HepG2 (cell line): ENCODE measurements around the gene TPSD1. TPM values are rescaled to one million over a fixed set of nuclear protein-coding genes. Genes with fewer than 3 reads are reported as not detected.

Experiments
- ATF3 ChIP-seq: sonication (generic); formaldehyde crosslinking; IDR thresholded peaks from 2 replicates; pipeline ENCODE4 v1.4.0; 2020; ENCODE audit warnings: missing genetic modification reagents
- ATF6 ChIP-seq: sonication (generic); formaldehyde crosslinking; conservative IDR thresholded peaks from 2 replicates; pipeline ENCODE4 v1.4.0; 2020; ENCODE audit warnings: missing genetic modification reagents
- CBFB ChIP-seq: sonication (generic); formaldehyde crosslinking; IDR thresholded peaks from 2 replicates; pipeline ENCODE4 v1.4.0; 2020; ENCODE audit warnings: missing genetic modification reagents
- FLYWCH1 ChIP-seq: sonication (generic); formaldehyde crosslinking; IDR thresholded peaks from 2 replicates; pipeline ENCODE4 v1.8.1; 2023; ENCODE audit warnings: mild to moderate bottlenecking, missing genetic modification reagents
- KLF9 ChIP-seq: IDR thresholded peaks from 2 replicates; pipeline ENCODE4 v1.6.1; 2016; ENCODE audit warnings: low read depth
- MAX ChIP-seq: IDR thresholded peaks from 2 replicates; pipeline ENCODE4 v1.6.1; 2012; ENCODE audit warnings: inconsistent platforms
- MYNN ChIP-seq: sonication (generic); formaldehyde crosslinking; IDR thresholded peaks from 2 replicates; pipeline ENCODE4 v1.4.0; 2020; ENCODE audit warnings: mild to moderate bottlenecking, low read depth, missing genetic modification reagents
- RFX5 ChIP-seq: IDR thresholded peaks from 2 replicates; pipeline ENCODE4 v1.6.1; 2011; ENCODE audit warnings: low read depth, low read length, improper control_type of control experiment
- SNAPC2 ChIP-seq: sonication (generic); formaldehyde crosslinking; IDR thresholded peaks from 2 replicates; pipeline ENCODE4 v1.8.1; 2022; ENCODE audit warnings: mild to moderate bottlenecking, missing genetic modification reagents
- SRSF1 ChIP-seq: fragments of 200-400 bp; formaldehyde crosslinking; optimal IDR thresholded peaks from 2 replicates; pipeline ENCODE3; 2017; ENCODE audit warnings: mild to moderate bottlenecking, low read depth, low read length, moderate library complexity
- TAF15 ChIP-seq: fragments of 200-400 bp; formaldehyde crosslinking; IDR thresholded peaks from one replicate; pipeline ENCODE4 v1.6.1; 2018; ENCODE audit warnings: mild to moderate bottlenecking, low read depth, low read length; ENCODE audit not compliant: poor library complexity, severe bottlenecking
- ZBED4 ChIP-seq: sonication (generic); formaldehyde crosslinking; IDR thresholded peaks from 2 replicates; pipeline ENCODE4 v1.4.0; 2020; ENCODE audit warnings: missing genetic modification reagents, borderline replicate concordance
- ZNF512 ChIP-seq: sonication (generic); formaldehyde crosslinking; IDR thresholded peaks from 2 replicates; pipeline ENCODE4 v1.4.0; 2020; ENCODE audit warnings: mild to moderate bottlenecking, missing genetic modification reagents
- ZNF724P ChIP-seq: sonication (generic); formaldehyde crosslinking; IDR thresholded peaks from 2 replicates; pipeline ENCODE4 v1.8.0; 2022; ENCODE audit warnings: missing genetic modification reagents, borderline replicate concordance
- ZNF749 ChIP-seq: sonication (generic); formaldehyde crosslinking; IDR thresholded peaks from 2 replicates; pipeline ENCODE4 v1.8.0; 2022; ENCODE audit warnings: mild to moderate bottlenecking, missing genetic modification reagents, moderate library complexity, borderline replicate concordance
- polyA plus RNA-seq, 8 experiments: library from polyadenylated mRNA; depleted of rRNA in 3 of 8; stranded (reverse) in 7 of 8; unstranded in 1 of 8; fragments of >200 nt; fragmentation: Illumina TruSeq in 4 of 8; extraction: Trizol in 4 of 8; gene quantifications; 2 replicates each; pipeline versions ENCODE4 v1.2.1 to v1.2.3, GENCODE V29; 2011 to 2016; ENCODE audit warnings: low read depth in 4 of 8, missing spikeins in 1 of 8, mixed read lengths in 1 of 8; ENCODE audit not compliant: insufficient read depth in 1 of 8
- total RNA-seq, 5 experiments: library from RNA; depleted of rRNA; stranded (reverse); fragments of >200 nt; fragmentation: Illumina TruSeq; extraction: Trizol; gene quantifications; 2 replicates each; pipeline ENCODE4 v1.2.3, GENCODE V29; 2016; ENCODE audit warnings: low read depth in 1 of 5

Gene TPSD1
- total and polyA plus RNA-seq, 2 of the 13 experiments (the other 11 are each of a cell fraction or from before 2014, with no cell fraction given) = not detected

- TF ChIP-seq ZNF512 (CRISPR knock-in tag) (peak; percentile 59; the same call in 1 of the 2 replicates), SRSF1 (no peak), ZNF749 (CRISPR knock-in tag) (no peak), MYNN (CRISPR knock-in tag) (no peak), ATF3 (CRISPR knock-in tag) (no peak), MAX (no peak), ZBED4 (CRISPR knock-in tag) (no peak), RFX5 (no peak), TAF15 (peak; percentile 22), ZNF724P (CRISPR knock-in tag) (no peak), ATF6 (CRISPR knock-in tag) (no peak), FLYWCH1 (CRISPR knock-in tag) (no peak), KLF9 (no peak), CBFB (CRISPR knock-in tag) (no peak), SNAPC2 (no peak)
These were observed 52.4 kb downstream of the TPSD1 start (continued) for GRCh38 chr16:1308036-1308976.
